NCI-H1092 treated with DMSO at 0.1 percent for 48 hours (cell line): Measurements from ENCODE around the gene ING1.
"Not testable (repeated sequence)": the region's sequence is repeated elsewhere in the genome, so short reads cannot be mapped to it uniquely, and the experiment has no call there.

Experiments
- DNase-seq: peaks from one replicate; lab custom pipeline; 2025; lab: John Stamatoyannopoulos, UW

Gene ING1

GRCh38 chr13:110695774-110696173 is 17.7 kb upstream of the ING1 start:
- not testable (repeated sequence) for DNase-seq

- no peak for DNase-seq
These were observed 16.7 kb upstream of the ING1 start for GRCh38 chr13:110696776-110697175.

- DNase-seq: no peak
These were observed 15.7 kb upstream of the ING1 start for GRCh38 chr13:110697842-110698241.

GRCh38 chr13:110698689-110699088 is 14.8 kb upstream of the ING1 start:
- no peak for DNase-seq

GRCh38 chr13:110699148-110700145 is 14.1 kb upstream of the ING1 start:
- peak; percentile 63 for DNase-seq

GRCh38 chr13:110700186-110700585 is 13.3 kb upstream of the ING1 start:
- no peak for DNase-seq

- DNase-seq: no peak
These were observed 12.9 kb upstream of the ING1 start for GRCh38 chr13:110700641-110701040.

- not testable (repeated sequence) for DNase-seq
These were observed 12.4 kb upstream of the ING1 start for GRCh38 chr13:110701061-110701460.

GRCh38 chr13:110702089-110702488 is 11.4 kb upstream of the ING1 start:
- DNase-seq: no peak

GRCh38 chr13:110702591-110703526 is 10.6 kb upstream of the ING1 start:
- DNase-seq: no peak

GRCh38 chr13:110705356-110705825 is 8.1 kb upstream of the ING1 start:
- DNase-seq: no peak

- DNase-seq: peak; percentile 98
These were observed 7.5 kb upstream of the ING1 start, which contains the start of gene CARS2 for GRCh38 chr13:110705826-110706569. Gene CARS2, minus strand, starts transcription at chr13:110706116. Its CDS starts 23 bp downstream, at chr13:110706093.

GRCh38 chr13:110706570-110707372 is 6.7 kb upstream of the ING1 start:
- DNase-seq: no peak

GRCh38 chr13:110712081-110712848 is 1.2 kb upstream of the ING1 start:
- peak; percentile 95 for DNase-seq

- peak; percentile 100 for DNase-seq
These were observed 455 bp upstream of the ING1 start for GRCh38 chr13:110712849-110713641.

- DNase-seq: peak; percentile 65
These were observed 689 bp downstream of the ING1 start for GRCh38 chr13:110713981-110714796.

- peak; percentile 90 for DNase-seq
These were observed 1.4 kb downstream of the ING1 start for GRCh38 chr13:110714797-110715394.
